Lower leg skin (tissue), 3 donors: ENCODE measurements around the gene MEGF8.

Experiments
- CTCF ChIP-seq, 3 donors: fragments of 450-650 bp; IDR thresholded peaks; one replicate each; pipeline ENCODE4 v1.5.1; 2016; ENCODE audit warnings: antibody characterized with exemption in 3 of 3, mild to moderate bottlenecking in 3 of 3, moderate library complexity in 2 of 3
- POLR2A ChIP-seq, 2 donors: fragments of 450-650 bp; IDR thresholded peaks; one replicate each; pipeline ENCODE4 v1.6.1; 2016 to 2017; ENCODE audit warnings: antibody characterized with exemption in 2 of 2, mild to moderate bottlenecking in 1 of 2, moderate library complexity in 1 of 2

- TF ChIP-seq CTCF (IDR thresholded peaks at IDR 0.05) (no peak), POLR2A (IDR thresholded peaks at IDR 0.05) (no peak)
These were observed 93.9 kb downstream of the MEGF8 start for GRCh38 chr19:42419309-42419708.
